ENCODE data around the gene CLDN6. TPM values are rescaled to one million over a fixed set of nuclear protein-coding genes. Genes with fewer than 3 reads are reported as not detected.

The CLDN6 gene
- total and polyA plus RNA-seq, 9 of the 15 experiments (the other 6 are each of a cell fraction or from before 2014, with no cell fraction given) = 0.22 to 0.75 (median 0.38) TPM; not detected in 3

DNA sequence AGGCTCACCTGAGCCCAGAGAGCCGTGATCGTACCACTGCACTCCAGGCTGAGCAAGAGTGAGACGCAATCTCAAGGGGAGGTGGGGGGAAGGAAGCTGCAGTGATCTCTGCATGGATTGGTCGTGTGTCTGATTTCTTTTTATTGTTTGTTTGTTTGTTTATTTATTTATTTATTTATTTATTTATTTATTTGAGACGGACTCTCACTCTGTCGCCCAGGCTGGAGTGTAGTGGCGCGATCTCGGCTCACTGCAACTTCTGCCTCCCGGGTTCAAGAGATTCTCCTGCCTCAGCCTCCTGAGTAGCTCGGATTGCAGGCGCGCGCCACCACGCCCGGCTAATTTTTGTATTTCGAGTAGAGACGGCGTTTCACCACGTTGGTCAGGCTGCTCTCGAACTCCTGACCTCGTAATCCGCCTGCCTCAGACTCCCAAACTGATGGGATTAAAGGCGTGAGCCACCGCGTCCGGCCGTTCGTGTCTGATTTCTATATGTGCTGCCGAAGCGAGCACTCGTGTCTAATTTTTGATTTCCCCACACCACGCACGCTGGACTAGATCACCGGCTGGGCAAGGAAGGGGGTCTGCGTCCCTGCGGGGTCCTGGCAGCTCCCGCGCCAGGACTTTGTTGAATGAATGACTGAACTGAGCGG lies 1.7 kb upstream of the CLDN6 start (continued):
- TF ChIP-seq PYGO2 (tag; IDR thresholded peaks at IDR 0.05) = no peak
- TF ChIP-seq ZNF830 (CRISPR knock-in tag; IDR thresholded peaks at IDR 0.05) = no peak
- peak; percentile 82 for TF ChIP-seq BCOR (IDR thresholded peaks at IDR 0.05)
- no peak for TF ChIP-seq GABPB1 (CRISPR knock-in tag; IDR thresholded peaks at IDR 0.05)
- TF ChIP-seq NR4A1 (CRISPR knock-in tag; IDR thresholded peaks at IDR 0.05) = no peak
- no peak for TF ChIP-seq NR4A1 (tag; IDR thresholded peaks at IDR 0.05)
- TF ChIP-seq KDM2B (CRISPR knock-in tag; IDR thresholded peaks at IDR 0.05) = 0 out of 2 replicates have a peak, but pooled peaks have one; percentile 12
- TF ChIP-seq RBM15 (IDR thresholded peaks at IDR 0.05; ENCODE audit: insufficient read depth, low read length) = no peak
- TF ChIP-seq, protein P1, sequence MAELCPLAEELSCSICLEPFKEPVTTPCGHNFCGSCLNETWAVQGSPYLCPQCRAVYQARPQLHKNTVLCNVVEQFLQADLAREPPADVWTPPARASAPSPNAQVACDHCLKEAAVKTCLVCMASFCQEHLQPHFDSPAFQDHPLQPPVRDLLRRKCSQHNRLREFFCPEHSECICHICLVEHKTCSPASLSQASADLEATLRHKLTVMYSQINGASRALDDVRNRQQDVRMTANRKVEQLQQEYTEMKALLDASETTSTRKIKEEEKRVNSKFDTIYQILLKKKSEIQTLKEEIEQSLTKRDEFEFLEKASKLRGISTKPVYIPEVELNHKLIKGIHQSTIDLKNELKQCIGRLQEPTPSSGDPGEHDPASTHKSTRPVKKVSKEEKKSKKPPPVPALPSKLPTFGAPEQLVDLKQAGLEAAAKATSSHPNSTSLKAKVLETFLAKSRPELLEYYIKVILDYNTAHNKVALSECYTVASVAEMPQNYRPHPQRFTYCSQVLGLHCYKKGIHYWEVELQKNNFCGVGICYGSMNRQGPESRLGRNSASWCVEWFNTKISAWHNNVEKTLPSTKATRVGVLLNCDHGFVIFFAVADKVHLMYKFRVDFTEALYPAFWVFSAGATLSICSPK (IDR thresholded peaks at IDR 0.05; ENCODE audit: borderline replicate concordance) = no peak
- no peak for TF ChIP-seq ZNF384 (IDR thresholded peaks at IDR 0.05; ENCODE audit: low read depth, low read length)
- no peak for TF ChIP-seq XRCC4 (IDR thresholded peaks at IDR 0.05; ENCODE audit: extremely low read depth, insufficient read depth, insufficient read length)
- no peak for TF ChIP-seq ZNF347 (CRISPR knock-in tag; IDR thresholded peaks at IDR 0.05; ENCODE audit: low read depth)
- TF ChIP-seq, protein P2, sequence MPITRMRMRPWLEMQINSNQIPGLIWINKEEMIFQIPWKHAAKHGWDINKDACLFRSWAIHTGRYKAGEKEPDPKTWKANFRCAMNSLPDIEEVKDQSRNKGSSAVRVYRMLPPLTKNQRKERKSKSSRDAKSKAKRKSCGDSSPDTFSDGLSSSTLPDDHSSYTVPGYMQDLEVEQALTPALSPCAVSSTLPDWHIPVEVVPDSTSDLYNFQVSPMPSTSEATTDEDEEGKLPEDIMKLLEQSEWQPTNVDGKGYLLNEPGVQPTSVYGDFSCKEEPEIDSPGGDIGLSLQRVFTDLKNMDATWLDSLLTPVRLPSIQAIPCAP (CRISPR knock-in tag; IDR thresholded peaks at IDR 0.05; ENCODE audit: borderline replicate concordance) = no peak
- no peak for TF ChIP-seq IFI16 (CRISPR knock-in tag; IDR thresholded peaks at IDR 0.05)
- TF ChIP-seq SMAD3 (CRISPR knock-in tag; conservative IDR thresholded peaks at IDR 0.05) = no peak
- TF ChIP-seq CCNT2 (IDR thresholded peaks at IDR 0.05; ENCODE audit: borderline replicate concordance, extremely low read depth, insufficient read length, low read depth, low read length) = no peak
- no peak for TF ChIP-seq TBL1XR1 (IDR thresholded peaks at IDR 0.05; ENCODE audit: low read length in 2 of 2)
- 0 out of 2 replicates have a peak, but pooled peaks have one; percentile 32 for TF ChIP-seq SMARCE1 (IDR thresholded peaks at IDR 0.05)
- no peak for TF ChIP-seq ZNF75A (CRISPR knock-in tag; IDR thresholded peaks at IDR 0.05)
- TF ChIP-seq, protein P3, sequence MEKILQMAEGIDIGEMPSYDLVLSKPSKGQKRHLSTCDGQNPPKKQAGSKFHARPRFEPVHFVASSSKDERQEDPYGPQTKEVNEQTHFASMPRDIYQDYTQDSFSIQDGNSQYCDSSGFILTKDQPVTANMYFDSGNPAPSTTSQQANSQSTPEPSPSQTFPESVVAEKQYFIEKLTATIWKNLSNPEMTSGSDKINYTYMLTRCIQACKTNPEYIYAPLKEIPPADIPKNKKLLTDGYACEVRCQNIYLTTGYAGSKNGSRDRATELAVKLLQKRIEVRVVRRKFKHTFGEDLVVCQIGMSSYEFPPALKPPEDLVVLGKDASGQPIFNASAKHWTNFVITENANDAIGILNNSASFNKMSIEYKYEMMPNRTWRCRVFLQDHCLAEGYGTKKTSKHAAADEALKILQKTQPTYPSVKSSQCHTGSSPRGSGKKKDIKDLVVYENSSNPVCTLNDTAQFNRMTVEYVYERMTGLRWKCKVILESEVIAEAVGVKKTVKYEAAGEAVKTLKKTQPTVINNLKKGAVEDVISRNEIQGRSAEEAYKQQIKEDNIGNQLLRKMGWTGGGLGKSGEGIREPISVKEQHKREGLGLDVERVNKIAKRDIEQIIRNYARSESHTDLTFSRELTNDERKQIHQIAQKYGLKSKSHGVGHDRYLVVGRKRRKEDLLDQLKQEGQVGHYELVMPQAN (IDR thresholded peaks at IDR 0.05; ENCODE audit: borderline replicate concordance) = peak; percentile 30; the same call in 1 of the 2 replicates
- no peak for TF ChIP-seq ZNF253 (CRISPR knock-in tag; conservative IDR thresholded peaks at IDR 0.05)
- TF ChIP-seq BHLHE40 (IDR thresholded peaks at IDR 0.05; ENCODE audit: low read length) = no peak
- TF ChIP-seq, protein P4, sequence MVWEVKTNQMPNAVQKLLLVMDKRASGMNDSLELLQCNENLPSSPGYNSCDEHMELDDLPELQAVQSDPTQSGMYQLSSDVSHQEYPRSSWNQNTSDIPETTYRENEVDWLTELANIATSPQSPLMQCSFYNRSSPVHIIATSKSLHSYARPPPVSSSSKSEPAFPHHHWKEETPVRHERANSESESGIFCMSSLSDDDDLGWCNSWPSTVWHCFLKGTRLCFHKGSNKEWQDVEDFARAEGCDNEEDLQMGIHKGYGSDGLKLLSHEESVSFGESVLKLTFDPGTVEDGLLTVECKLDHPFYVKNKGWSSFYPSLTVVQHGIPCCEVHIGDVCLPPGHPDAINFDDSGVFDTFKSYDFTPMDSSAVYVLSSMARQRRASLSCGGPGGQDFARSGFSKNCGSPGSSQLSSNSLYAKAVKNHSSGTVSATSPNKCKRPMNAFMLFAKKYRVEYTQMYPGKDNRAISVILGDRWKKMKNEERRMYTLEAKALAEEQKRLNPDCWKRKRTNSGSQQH (CRISPR knock-in tag; IDR thresholded peaks at IDR 0.05) = peak; percentile 93
- TF ChIP-seq ZBED1 (IDR thresholded peaks at IDR 0.05) = no peak
- no peak for TF ChIP-seq ZNF408 (CRISPR knock-in tag; IDR thresholded peaks at IDR 0.05; ENCODE audit: low read depth)

Data from K562 (cell line).